Activated naive CD8-positive, alpha-beta T cell (primary cell): ENCODE results near the gene KIRREL3.

Experiments
- H3K27ac Mint-ChIP-seq: one replicate; pipeline ENCODE4 v1.8.0; 2021; ENCODE audit warnings: mixed read lengths
- H3K27me3 Mint-ChIP-seq: one replicate; pipeline ENCODE4 v1.8.0; 2021; ENCODE audit warnings: mixed read lengths
- H3K36me3 Mint-ChIP-seq: one replicate; pipeline ENCODE4 v1.8.0; 2021; ENCODE audit warnings: mixed read lengths
- H3K4me1 Mint-ChIP-seq: one replicate; pipeline ENCODE4 v1.8.0; 2021; ENCODE audit warnings: low read depth, mixed read lengths
- H3K4me3 Mint-ChIP-seq: one replicate; pipeline ENCODE4 v1.8.0; 2021; ENCODE audit warnings: mild to moderate bottlenecking, mixed read lengths
- H3K9me3 Mint-ChIP-seq: one replicate; pipeline ENCODE4 v1.8.0; 2021; ENCODE audit warnings: low read depth, mixed read lengths

KIRREL3 gene

DNA sequence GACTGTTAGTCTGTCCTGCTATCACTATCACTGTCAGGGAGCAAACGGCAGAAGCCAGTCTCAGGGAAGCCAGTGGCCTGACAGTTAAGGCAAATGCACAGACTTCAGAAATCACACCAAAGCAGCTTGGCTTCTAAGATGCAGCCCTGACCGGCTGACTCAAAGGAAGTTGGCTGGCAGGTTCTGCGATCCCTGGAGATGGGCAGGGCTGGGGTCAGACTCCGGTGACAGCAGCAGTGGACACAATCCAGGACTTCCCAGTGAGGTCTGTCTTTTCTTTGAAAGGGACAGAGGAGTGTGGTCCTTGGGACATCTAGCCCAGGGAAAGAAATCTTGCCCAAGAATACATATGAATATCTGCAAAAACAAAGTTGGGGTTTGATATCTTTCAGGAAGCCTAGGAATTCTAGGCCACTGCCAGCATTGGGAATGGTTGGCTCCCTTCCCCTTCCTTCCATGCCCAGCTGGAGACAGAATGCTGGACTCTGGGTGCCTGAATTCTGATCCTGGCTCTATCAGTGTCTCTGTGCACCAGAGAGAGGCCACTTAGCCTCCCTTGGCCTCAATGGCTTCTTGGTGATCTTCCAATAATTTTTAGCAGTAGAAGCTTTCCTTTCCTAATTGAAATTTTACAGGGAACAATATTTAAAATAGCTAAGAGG is 108.9 kb downstream of the KIRREL3 start:
- H3K27me3 Mint-ChIP-seq, result peaks cover 13% of the 10 kb centered on the region
- no peak overlapping the region for H3K4me3 Mint-ChIP-seq
- no peaks in the 10 kb centered on the region for H3K4me1 Mint-ChIP-seq
- H3K27ac Mint-ChIP-seq, result no peak overlapping the region
- H3K9me3 Mint-ChIP-seq, result peaks cover 10% of the 10 kb centered on the region
- H3K36me3 Mint-ChIP-seq, result no peaks in the 10 kb centered on the region

DNA sequence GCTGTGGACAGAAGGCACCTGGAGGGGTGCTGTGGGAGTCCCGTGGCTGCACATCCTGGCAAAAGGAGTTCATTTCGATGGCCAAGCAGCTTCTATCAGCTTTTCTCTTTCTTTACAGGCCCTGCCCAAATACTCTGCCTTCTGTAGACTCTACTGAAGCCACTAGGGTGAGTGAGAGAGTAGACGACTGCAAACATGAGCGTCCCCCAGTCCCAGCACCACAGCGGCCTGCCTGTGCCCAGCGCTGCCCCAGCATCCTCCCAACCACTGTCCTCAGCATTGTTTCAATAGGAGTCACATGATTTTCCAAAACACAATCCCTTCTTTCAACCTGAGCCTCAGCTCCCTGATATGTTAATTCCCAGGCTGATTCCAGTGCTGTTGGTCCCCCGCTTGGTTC is 110.0 kb downstream of the KIRREL3 start:
- Mint-ChIP-seq H3K27me3 (peaks cover 8% of the 10 kb centered on the region), H3K36me3 (no peaks in the 10 kb centered on the region), H3K27ac (no peak overlapping the region)

DNA sequence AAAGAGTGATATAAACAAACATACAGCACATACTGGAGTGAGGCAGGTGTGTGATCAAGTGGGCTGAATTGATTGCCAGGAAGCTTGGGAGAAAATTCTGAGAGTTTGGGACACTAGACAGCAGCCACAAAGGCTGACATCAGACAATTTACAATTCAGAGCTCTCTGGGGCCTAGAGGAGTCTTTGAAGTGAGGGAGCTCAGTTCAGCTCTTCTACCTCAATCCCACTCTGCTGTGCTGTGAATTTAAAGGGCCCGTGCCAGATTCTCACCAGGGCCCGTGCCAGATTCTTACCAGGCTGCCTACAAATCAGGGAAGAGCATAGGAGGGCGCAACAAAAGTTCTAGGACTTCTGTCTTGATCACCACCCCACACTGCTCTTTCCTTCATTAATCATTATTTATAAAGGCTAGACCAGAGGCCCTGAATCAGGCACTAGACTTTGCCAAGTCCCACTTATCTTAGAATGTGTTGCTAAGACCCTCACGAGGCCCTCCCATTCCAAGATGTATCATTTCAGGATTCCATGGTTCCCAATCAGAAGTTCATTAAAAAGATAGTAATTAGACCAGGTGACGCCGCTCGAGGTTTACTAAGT is 112.4 kb downstream of the KIRREL3 start:
- H3K4me3 Mint-ChIP-seq, result no peak overlapping the region
- no peaks in the 10 kb centered on the region for H3K4me1 Mint-ChIP-seq
- peaks cover 8% of the 10 kb centered on the region for H3K27me3 Mint-ChIP-seq
- no peaks in the 10 kb centered on the region for H3K9me3 Mint-ChIP-seq
- no peaks in the 10 kb centered on the region for H3K36me3 Mint-ChIP-seq
- H3K27ac Mint-ChIP-seq, result no peak overlapping the region

More for the DNA sequence above, 110.0 kb downstream of the KIRREL3 start:
- no peaks in the 10 kb centered on the region for H3K9me3 Mint-ChIP-seq
- no peaks in the 10 kb centered on the region for H3K4me1 Mint-ChIP-seq
- no peak overlapping the region for H3K4me3 Mint-ChIP-seq

DNA sequence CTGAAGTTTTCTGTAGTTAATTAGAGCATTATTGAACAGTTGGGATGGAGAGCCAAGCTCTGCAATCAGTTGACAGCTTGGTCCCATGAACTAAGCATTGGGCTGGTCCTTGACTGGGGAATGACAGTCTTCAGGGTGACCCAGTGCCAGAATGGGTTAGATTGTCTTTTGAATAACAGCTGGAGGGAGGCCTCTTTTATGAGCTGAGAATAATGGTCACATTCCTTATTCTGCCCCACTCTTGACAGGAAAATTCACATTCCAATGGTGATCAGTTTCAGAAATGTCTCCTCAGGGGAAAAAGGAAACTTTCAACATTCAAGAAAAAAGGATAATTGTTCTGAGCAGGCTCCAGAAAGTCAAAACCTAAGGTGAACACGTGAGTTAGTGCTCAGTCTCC is 113.9 kb downstream of the KIRREL3 start:
- H3K36me3 Mint-ChIP-seq, result no peaks in the 10 kb centered on the region
- H3K27ac Mint-ChIP-seq, result no peak overlapping the region

DNA sequence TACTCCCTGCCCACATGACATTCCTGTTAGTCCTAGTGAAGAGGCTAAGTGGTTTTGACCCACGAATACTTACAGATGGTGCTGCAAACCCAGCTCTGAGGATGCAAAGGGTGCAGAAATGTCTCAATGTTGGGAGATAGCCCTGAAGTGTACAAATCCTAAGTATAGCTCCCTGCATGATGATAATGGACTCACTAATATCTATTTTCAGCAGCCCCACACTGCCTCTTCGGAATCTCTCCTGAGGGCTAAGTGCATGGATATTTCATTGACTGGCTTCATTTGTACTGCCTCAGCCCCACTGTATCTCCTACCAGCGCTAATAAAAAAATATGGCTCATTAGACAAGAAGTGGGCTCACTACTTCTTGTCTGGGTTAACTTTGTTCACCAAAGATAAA is 114.5 kb downstream of the KIRREL3 start:
- H3K27me3 Mint-ChIP-seq, result peaks cover 1% of the 10 kb centered on the region
- H3K4me1 Mint-ChIP-seq, result no peaks in the 10 kb centered on the region
- no peaks in the 10 kb centered on the region for H3K36me3 Mint-ChIP-seq
- no peaks in the 10 kb centered on the region for H3K9me3 Mint-ChIP-seq
- H3K4me3 Mint-ChIP-seq, result no peak overlapping the region
- H3K27ac Mint-ChIP-seq, result no peak overlapping the region

More for the DNA sequence above, 113.9 kb downstream of the KIRREL3 start:
- Mint-ChIP-seq H3K27me3 (peaks cover 1% of the 10 kb centered on the region), H3K4me1 (no peaks in the 10 kb centered on the region), H3K4me3 (no peak overlapping the region), H3K9me3 (no peaks in the 10 kb centered on the region)

DNA sequence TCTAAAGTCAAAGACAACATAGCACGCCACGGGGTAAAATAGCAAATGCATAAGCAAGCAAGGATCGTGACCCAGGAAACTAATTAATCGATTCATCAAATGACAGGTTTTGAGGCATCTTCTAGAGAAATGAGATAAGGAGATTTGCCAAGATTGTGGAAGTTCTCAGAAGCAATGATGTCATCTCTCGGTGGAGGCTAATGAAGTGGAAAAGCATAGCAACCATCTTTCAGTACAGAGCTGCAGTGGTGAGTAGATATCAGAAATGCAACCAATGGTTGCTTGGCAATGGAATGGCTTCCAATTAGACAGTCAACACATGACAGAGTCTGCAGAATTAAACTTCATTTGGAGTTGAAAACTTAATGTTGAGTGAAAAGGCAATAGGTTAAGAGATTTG is 116.0 kb downstream of the KIRREL3 start:
- H3K4me3 Mint-ChIP-seq, result no peak overlapping the region
- no peaks in the 10 kb centered on the region for H3K4me1 Mint-ChIP-seq
- peaks cover 1% of the 10 kb centered on the region for H3K27me3 Mint-ChIP-seq
- no peaks in the 10 kb centered on the region for H3K9me3 Mint-ChIP-seq
- no peak overlapping the region for H3K27ac Mint-ChIP-seq
- no peaks in the 10 kb centered on the region for H3K36me3 Mint-ChIP-seq

DNA sequence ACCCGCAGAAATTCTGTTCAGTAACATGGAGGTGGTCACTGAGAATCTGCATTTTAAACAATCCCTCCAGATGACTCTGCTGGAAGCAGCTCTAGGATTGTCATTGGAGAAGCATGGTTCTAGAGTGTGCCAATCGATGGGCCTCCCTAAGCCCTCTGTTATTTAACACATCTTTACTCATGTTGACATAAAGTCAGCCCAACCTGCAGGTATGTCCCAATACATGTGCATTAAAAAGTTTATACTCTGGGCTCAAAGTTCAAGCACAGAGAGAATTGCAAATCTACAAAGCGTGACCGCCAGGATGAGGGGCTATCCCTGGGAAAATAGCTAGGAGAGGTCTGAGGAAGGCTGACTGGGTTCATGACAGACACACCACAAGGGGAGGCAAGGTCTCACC is 116.4 kb downstream of the KIRREL3 start:
- no peaks in the 10 kb centered on the region for H3K4me1 Mint-ChIP-seq
- no peak overlapping the region for H3K27ac Mint-ChIP-seq
- H3K4me3 Mint-ChIP-seq, result no peak overlapping the region
- no peaks in the 10 kb centered on the region for H3K36me3 Mint-ChIP-seq
- no peaks in the 10 kb centered on the region for H3K9me3 Mint-ChIP-seq
- H3K27me3 Mint-ChIP-seq, result peaks cover 1% of the 10 kb centered on the region

DNA sequence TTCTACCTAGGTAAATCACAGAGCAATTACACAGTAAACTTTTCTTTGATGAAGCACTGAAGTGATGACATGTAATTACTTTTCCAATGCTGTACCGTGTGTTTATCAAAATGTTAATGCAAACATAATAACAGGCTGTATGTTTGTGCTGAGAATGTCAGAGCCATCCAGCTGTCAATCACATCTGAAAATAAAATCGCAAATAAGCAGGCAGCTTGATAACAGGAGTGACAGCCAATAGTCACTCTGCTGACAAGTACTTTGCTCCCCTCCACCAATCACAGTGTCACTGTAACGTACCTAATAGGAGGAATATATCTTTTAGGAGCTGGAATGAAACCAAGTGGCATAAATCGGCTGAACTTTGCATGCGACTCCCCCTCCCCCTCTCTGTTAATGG is 119.7 kb downstream of the KIRREL3 start:
- Mint-ChIP-seq H3K4me1 (no peaks in the 10 kb centered on the region), H3K9me3 (no peaks in the 10 kb centered on the region), H3K27ac (no peak overlapping the region), H3K4me3 (no peak overlapping the region), H3K27me3 (peaks cover 1% of the 10 kb centered on the region), H3K36me3 (no peaks in the 10 kb centered on the region)

DNA sequence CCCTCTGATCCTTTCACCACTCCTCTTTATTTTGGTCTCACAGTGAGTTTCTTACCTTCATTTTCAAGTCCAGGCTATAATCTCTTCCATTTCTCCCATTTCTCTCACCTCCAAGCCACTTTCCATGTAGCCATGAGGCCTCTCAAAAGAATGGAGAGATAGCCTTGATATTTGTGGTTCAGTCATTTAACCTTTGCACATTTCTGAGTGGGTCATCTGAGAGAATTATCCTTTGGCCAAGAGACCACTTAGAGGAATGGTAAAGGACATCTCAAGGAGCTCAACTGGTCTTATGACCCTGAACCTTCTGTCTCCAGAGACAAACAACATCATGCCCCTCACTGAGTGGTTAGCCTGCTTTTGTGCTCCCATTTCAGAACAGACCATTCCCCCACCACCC is 121.1 kb downstream of the KIRREL3 start:
- no peak overlapping the region for H3K27ac Mint-ChIP-seq
- no peaks in the 10 kb centered on the region for H3K36me3 Mint-ChIP-seq
- H3K27me3 Mint-ChIP-seq, result peaks cover 1% of the 10 kb centered on the region
- H3K4me1 Mint-ChIP-seq, result no peaks in the 10 kb centered on the region
- no peaks in the 10 kb centered on the region for H3K9me3 Mint-ChIP-seq
- no peak overlapping the region for H3K4me3 Mint-ChIP-seq

DNA sequence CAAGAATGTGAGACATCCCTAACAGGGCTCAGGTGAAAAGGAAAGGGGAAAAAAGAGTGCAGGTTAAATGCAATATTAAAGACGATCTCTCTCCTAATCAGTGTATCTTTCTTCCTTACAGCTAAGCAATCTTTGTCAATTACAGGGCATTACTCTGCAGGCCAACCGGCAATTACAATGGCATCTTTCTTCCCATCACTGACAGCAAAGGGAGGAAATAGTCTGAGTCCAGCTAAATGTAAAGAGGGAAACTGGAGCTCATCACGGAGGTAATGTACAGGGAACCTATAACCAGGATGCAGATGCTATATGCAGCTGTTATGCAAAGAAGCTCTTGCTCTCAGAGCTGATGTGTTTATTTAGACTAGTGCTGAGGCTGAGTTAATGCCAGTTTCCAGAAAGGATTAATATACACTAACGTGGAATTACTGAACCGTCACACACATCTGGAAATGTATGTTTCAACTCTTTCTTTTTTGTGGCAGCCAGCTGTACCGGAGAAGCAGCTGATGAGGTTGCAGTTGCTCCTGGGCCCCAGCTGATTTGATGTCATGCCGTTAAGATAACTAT is 121.6 kb downstream of the KIRREL3 start:
- Mint-ChIP-seq H3K9me3 (no peaks in the 10 kb centered on the region), H3K36me3 (no peaks in the 10 kb centered on the region), H3K4me3 (no peak overlapping the region), H3K27me3 (no peaks in the 10 kb centered on the region), H3K4me1 (no peaks in the 10 kb centered on the region), H3K27ac (no peak overlapping the region)

DNA sequence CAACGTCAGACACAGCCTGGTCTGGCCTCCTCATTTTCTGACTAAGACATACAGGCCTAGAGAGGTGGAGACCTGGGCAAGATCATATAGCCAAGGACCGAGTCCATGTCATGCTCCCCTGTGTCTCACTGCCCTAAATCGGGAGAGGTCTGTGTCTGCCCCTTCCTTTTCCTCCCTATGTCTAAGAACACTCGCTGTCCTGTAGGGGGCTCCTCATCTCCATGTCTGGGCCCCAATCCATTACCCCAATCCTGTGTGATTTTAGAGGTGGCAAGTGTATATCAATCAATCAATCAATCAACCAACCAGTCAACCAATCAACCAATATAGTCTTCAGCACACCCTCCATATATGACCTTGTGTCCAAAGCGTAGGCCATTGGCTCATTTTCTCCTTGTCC is 125.7 kb downstream of the KIRREL3 start:
- Mint-ChIP-seq H3K4me1 (no peaks in the 10 kb centered on the region), H3K4me3 (no peak overlapping the region), H3K27ac (no peak overlapping the region), H3K27me3 (peaks cover 3% of the 10 kb centered on the region), H3K9me3 (no peaks in the 10 kb centered on the region), H3K36me3 (no peaks in the 10 kb centered on the region)

DNA sequence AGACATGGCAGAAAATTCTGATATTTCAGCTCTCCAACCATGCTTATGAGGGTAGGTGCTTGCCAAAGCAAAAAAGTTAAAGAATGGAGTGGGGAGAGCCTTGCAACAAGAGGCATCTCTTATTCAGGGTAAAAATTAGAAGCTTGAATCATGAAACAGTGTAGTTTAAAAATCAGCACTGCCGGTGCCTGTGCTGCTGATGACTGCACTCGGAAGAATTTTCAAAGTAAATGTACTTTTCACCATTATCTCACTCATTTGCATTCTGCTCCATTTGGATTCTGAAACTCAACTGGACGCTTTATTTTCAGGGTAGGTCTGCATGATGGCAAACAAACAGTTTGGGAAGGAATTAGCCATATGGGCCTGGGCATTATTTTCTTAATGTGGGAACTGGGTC is 126.3 kb downstream of the KIRREL3 start:
- Mint-ChIP-seq H3K4me3 (no peak overlapping the region), H3K27me3 (peaks cover 3% of the 10 kb centered on the region), H3K9me3 (no peaks in the 10 kb centered on the region), H3K27ac (no peak overlapping the region), H3K36me3 (no peaks in the 10 kb centered on the region), H3K4me1 (no peaks in the 10 kb centered on the region)

DNA sequence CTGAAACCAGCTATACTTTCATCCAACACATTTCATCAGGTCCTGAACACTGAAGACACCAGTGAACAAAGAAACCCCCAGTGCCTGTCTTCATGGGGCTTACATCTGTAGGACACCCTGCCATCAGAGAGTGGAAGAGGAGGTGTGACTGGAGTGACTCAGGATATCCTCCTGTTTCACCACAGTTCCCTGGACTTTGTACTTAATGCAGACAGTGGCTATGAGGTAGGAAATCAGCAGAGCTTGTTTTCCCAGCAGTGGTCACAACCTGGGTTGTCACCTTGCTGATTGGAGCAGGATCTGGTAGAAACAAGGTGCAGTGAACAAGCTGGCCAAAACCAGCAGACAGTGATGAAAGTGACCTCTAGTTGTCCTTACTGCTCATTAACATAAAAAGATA is 128.8 kb downstream of the KIRREL3 start:
- Mint-ChIP-seq H3K4me3 (no peak overlapping the region), H3K9me3 (no peaks in the 10 kb centered on the region), H3K27me3 (peaks cover 3% of the 10 kb centered on the region), H3K36me3 (no peaks in the 10 kb centered on the region), H3K4me1 (no peaks in the 10 kb centered on the region), H3K27ac (no peak overlapping the region)

DNA sequence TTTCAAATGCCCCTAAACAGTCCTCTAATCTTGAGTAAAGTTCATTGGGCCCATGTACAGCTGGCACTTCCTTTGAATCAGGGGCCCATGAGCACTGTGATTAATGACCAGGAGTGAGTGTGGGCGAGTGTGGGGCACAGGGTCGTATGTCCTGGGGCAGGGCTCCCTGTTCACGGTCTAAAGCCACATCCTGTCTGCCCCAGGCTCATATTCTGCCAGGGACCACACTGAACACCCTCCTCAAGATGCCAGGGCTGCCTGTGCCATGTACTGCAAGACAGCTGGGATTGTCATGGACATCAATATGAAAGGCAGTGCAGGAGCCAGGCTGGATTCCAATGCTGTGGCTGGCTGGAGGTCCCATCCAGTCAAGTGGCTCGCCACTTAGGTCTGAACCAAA is 130.5 kb downstream of the KIRREL3 start:
- no peaks in the 10 kb centered on the region for H3K36me3 Mint-ChIP-seq
- no peak overlapping the region for H3K4me3 Mint-ChIP-seq
- H3K27ac Mint-ChIP-seq, result no peak overlapping the region
- peaks cover 3% of the 10 kb centered on the region for H3K27me3 Mint-ChIP-seq
- no peaks in the 10 kb centered on the region for H3K4me1 Mint-ChIP-seq
- H3K9me3 Mint-ChIP-seq, result no peaks in the 10 kb centered on the region

DNA sequence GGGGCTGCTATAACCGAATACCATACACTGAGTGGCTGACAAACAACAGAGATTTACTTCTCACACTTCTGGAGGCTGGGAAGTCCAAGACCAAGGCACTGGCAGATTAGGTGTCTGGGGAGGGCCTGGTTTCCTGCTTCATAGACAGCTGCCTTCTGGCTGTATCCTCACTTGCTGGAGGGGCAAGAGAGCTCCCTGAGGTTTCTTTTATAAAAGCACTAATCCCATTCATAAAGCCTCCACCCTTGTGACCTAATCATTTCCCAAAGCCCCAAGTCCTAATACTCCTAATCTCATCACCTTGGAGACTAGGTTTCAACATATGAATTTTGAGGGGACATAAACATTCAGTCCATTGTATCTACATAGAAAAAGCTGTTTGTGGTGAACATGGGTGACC is 131.8 kb downstream of the KIRREL3 start:
- Mint-ChIP-seq H3K4me3 (no peak overlapping the region), H3K27me3 (peaks cover 4% of the 10 kb centered on the region), H3K4me1 (no peaks in the 10 kb centered on the region), H3K9me3 (no peaks in the 10 kb centered on the region), H3K27ac (no peak overlapping the region), H3K36me3 (no peaks in the 10 kb centered on the region)

DNA sequence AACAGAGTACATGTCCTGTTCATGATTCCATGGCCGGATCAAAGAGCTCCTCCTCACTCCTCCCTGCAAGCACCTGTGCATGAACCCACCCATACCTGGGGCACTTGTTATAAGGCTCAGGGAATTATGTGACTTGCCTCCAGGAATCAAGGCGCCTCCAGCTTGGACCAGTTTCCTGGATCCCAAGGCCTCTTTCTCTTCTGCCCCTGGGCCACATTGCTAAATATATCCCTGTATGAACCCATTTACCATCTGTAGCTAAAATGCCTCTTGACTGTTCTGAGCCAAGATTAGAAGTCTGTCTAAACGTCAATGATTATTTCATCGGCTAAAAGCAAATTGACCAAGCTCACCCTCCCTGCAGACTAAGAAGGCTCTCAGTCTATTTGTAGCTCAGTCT is 135.6 kb downstream of the KIRREL3 start:
- Mint-ChIP-seq H3K4me3 (no peak overlapping the region), H3K27me3 (peaks cover 1% of the 10 kb centered on the region), H3K36me3 (no peaks in the 10 kb centered on the region), H3K9me3 (peaks cover under 1% of the 10 kb centered on the region), H3K27ac (no peak overlapping the region), H3K4me1 (no peaks in the 10 kb centered on the region)
